ENCODE data around the gene VSNL1.
A peak's percentile ranks its signal among the peaks of the same experiment; 100 is the strongest.

Gene VSNL1

DNA sequence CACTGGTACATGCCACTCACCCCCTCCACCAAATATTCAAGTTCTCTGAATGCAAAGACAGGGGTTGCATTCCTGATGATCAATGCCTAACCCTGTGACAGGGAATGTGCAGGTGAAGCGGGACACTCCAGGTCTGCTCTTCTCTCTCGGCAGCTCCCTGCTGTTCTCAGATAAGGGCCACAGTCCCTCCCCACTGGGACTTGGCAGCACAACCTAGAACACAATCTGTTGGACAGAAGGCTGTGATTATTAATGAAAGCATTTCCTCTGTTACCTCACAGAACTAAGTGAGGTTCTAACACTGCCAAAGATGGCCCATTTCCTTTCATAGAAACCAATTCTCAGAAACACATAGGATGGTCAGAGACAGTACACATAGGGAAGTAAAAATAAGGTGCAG, 42.7 kb downstream of the VSNL1 start:
- DNase-seq (ENCODE audit: low spot score), result no peak

GRCh38 chr2:17583646-17584045, 43.1 kb downstream of the VSNL1 start:
- DNase-seq (ENCODE audit: low spot score), result no peak

- no peak for DNase-seq (ENCODE audit: low spot score)
Measured at GRCh38 chr2:17584689-17585088, 44.2 kb downstream of the VSNL1 start.

DNA sequence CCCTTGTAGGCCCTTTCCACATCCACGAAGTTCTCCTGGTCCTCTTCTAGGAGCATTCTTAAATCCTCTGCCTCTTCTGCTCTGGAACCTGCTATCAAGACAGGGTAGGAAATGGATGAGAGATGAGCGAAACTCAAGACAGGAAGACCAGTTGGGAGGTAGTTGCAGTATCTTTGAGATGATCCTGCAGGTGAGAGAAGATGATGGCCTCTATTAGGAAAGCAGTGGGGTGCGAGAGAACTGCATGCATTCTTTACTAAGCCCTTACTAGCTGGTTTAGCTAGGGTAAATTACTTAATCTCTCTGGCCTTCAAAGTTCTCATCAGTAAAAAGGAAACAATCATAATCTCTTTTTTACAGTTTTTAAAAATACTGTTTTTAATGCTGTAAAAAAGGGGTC, 47.0 kb downstream of the VSNL1 start:
- DNase-seq (ENCODE audit: low spot score), result no peak

DNA sequence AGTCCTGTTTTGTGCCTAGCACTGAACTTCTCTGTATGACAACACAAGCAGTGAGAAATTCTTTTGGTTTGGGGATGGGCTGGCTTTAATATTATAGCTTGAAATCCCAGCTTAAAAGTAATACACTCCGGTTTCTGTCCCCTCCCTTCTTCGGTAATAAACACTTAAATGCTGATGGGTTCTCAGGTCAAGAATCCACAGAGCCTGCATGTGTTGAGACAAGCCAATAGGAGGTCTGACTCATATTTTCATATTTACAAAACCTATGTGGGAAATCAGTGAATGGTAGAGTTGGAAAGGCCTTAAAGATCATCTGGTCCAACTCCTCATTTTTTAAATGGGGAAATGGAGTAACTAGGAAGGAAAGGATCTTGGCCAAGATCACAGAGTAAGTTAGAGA, 47.5 kb downstream of the VSNL1 start:
- no peak for DNase-seq (ENCODE audit: low spot score)

DNA sequence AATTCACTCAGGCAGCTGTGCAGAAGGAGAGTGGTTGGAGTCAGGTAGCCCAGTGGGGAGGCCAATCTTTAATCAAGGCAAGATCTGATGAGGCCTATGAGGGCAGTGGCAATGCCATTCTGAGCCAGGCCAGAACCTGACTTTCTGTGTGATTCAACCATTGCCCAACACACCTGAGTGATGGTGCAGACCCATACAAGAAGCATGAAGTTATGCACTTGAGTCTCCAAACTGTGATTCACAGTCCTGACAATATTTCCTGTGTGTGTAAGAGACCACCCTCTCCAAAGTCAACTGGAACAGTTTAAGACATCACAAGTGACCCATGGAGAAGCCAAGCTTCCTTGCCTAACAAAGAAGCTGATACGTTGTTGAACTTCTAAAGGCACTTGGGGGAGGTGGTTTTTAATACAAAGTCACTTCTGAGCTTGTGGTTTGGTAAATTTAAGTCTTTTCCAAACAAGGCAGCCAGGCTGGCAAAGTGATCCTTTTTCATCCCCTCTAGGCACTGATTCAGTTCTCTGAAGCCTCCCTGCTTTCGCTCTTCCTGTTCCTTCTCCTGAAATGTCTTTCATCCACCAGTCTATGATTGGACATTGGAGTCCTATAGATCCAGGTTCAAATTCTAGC, 49.0 kb downstream of the VSNL1 start:
- no peak for DNase-seq (ENCODE audit: low spot score)

- DNase-seq (ENCODE audit: low spot score), result no peak
Measured at GRCh38 chr2:17590342-17590911, 49.9 kb downstream of the VSNL1 start.

GRCh38 chr2:17591846-17592245, 51.4 kb downstream of the VSNL1 start:
- DNase-seq (ENCODE audit: low spot score), result no peak

DNA sequence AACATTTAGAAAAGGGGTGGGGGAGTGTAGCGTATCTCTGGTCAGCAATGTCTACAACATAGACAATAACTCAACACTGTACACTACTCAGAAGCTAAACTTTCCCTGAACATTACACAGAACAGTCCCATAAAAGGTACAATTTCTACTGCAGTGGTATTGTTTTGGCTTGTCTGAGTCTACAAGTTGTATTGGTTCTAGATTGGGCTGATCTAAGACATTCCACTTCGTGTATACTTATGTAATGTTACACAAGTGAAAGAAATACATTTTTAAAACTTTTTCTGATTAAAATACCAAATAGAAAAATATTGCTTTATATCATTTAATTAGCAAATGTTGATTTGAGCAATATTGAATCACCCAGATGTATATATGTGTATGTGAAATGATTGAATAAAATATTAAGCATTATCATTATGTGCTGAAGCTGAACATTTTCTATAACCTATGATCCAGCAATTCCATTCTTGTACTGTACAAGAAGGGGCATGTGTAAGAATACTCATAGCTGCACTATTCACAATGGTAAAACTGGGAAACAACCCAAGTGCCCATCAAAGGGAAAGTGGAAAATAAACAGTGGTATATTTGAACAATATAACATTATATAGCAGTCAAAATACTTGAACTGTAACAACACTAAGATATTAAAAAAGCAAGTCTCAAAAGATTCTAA, 52.4 kb downstream of the VSNL1 start:
- DNase-seq (ENCODE audit: low spot score), result no peak

DNA sequence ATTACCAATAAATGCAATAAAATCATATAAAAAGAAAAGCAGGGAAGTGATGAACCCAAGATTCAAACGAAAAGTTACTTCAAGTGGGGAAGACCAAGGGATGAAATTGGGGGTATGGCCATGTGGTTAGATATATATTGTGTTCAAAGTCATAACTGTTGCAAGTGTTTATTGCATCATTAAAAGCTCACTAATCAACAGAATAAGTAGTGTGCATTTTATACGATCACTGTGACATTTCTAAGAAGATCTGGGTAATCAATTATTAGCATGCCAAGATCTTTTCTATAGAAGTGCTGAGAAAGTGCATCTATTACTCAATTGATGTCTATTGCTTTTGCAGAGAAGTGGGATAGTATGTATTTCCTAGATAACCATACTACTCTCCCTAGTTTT, 52.9 kb downstream of the VSNL1 start:
- no peak for DNase-seq (ENCODE audit: low spot score)

DNA sequence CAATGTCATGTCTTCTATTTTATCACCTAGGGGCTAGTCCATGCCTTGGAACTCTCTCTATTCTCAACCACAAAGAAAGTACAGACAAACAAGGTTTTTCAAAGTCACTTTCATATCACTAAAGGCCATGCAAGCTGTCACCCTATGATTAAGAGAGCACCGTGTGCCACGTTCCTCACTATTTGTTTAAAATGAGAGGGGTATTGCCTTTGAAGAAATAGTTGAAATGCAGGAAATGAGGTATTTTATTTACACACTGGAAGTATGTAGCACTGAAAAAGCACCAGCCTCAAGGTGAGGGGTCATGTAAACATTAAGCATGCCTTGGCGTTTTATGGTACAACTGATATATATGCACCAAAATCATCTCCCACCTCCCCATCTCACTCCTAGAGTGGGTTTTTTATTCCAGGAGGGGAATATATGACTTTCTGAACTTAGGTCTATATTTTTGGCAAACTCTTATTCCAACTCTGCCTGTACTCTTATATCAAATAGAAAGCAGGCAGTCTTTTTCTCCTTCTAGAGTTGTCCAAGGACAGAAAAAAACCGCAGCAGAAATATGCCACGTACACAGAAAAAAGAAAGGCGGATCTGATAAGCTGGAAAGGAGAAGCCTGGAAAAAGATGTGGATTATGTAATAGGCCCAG, 53.5 kb downstream of the VSNL1 start:
- peak; percentile 33 for DNase-seq (ENCODE audit: low spot score)

GRCh38 chr2:17594533-17595401, 54.3 kb downstream of the VSNL1 start:
- DNase-seq (ENCODE audit: low spot score), result no peak

GRCh38 chr2:17599617-17600016, 59.1 kb downstream of the VSNL1 start:
- no peak for DNase-seq (ENCODE audit: low spot score)

DNA sequence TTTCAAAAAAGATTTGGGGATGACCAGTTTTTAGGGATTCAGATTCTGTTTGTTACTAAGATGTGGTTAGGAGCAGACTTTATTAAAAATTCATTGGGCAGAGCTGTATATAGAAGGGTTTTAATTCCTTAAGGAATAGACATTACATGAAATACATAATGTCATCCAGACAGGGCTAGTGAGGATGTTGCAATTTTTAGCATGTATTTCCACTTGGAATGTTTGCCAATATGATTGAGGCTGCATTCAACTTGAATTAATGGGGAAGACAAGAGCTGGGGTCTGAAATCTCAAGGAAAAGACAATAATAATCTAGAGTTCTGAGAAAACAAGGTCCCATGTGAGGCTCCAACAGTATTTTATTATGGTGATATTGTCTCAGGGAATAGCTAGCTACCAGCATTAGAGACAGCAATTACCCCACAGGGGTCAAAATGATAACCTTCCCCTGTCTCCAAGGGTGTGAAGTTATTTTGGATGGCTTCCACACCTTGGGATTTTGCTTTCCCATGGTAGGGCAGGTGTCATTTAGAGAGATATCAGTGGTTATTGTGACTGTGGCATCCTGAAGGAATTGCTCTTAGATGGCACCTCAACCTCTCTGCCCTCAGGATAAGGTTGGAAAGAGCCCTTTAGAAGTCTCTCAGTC, 60.2 kb downstream of the VSNL1 start:
- no peak for DNase-seq (ENCODE audit: low spot score)

- no peak for DNase-seq (ENCODE audit: low spot score)
Measured at GRCh38 chr2:17604050-17604449, 63.6 kb downstream of the VSNL1 start.

GRCh38 chr2:17605696-17606095, 65.2 kb downstream of the VSNL1 start:
- DNase-seq (ENCODE audit: low spot score), result no peak

GRCh38 chr2:17606851-17607250, 66.4 kb downstream of the VSNL1 start:
- DNase-seq (ENCODE audit: low spot score), result no peak

- no peak for DNase-seq (ENCODE audit: low spot score)
Measured at GRCh38 chr2:17607379-17607778, 66.9 kb downstream of the VSNL1 start.

- DNase-seq (ENCODE audit: low spot score), result no peak
Measured at GRCh38 chr2:17608251-17608650, 67.8 kb downstream of the VSNL1 start.

DNA sequence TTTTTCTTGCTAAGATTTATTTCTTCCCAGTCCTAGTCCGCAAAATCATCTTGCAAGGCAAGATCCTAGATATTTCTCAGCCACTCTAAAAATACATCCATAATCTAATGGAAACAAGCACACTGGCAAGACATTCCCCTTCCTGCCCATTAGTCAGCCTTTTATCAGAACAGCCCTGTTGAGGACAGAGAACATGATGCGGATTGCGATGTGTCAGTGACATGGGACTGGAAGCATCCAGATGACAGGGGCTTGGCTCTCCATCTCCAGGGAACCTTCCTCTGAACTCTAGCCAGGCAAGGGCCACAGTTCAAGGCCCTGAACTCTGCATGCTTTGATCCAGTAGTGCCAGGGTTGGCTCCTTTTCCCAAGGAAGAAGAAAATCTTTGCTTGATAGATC, 70.0 kb downstream of the VSNL1 start:
- DNase-seq (ENCODE audit: low spot score), result no peak

GRCh38 chr2:17611036-17611435, 70.5 kb downstream of the VSNL1 start:
- no peak for DNase-seq (ENCODE audit: low spot score)

All from HuH-7.5 (cell line).